LNCAP (cell line): ENCODE data around the gene MAP3K1.

Experiments
- CTCF ChIP-seq: fragments of 450-650 bp; IDR thresholded peaks from 2 replicates; pipeline ENCODE4 v1.5.1; 2017; ENCODE audit warnings: mild to moderate bottlenecking

The MAP3K1 gene

GRCh38 chr5:56827924-56828323 is 12.6 kb downstream of the MAP3K1 start:
- TF ChIP-seq CTCF: no peak

GRCh38 chr5:56829137-56829908 is 14.0 kb downstream of the MAP3K1 start:
- no peak for TF ChIP-seq CTCF

GRCh38 chr5:56831773-56832172 is 16.4 kb downstream of the MAP3K1 start:
- no peak for TF ChIP-seq CTCF

GRCh38 chr5:56833325-56833724 is 18.0 kb downstream of the MAP3K1 start:
- TF ChIP-seq CTCF: no peak

- no peak for TF ChIP-seq CTCF
Measured at GRCh38 chr5:56837381-56837780, 22.0 kb downstream of the MAP3K1 start.

- no peak for TF ChIP-seq CTCF
Measured at GRCh38 chr5:56837956-56838355, 22.6 kb downstream of the MAP3K1 start.

- peak; percentile 59 for TF ChIP-seq CTCF
Measured at GRCh38 chr5:56838409-56839039, 23.2 kb downstream of the MAP3K1 start.
